Stimulated activated CD4-positive, alpha-beta T cell treated with anti-CD3 and anti-CD28 coated beads, Interleukin-12 subunit alpha, Interleukin-12 subunit beta, amount 100 ng/mL, for 48 hours (primary cell): ENCODE data around the gene STAT4.
A peak's percentile ranks its signal among the peaks of the same experiment; 100 is the strongest.

Source experiments
- DNase-seq, 3 donors: peaks; one replicate each; pipeline ENCODE4 v3.0.0-alpha.2; 2020; ENCODE audit warnings: low read depth in 2 of 3, low spot score in 1 of 3

Gene STAT4

GRCh38 chr2:191150600-191151330 is at the start of gene STAT4:
Gene STAT4, minus strand, starts transcription at chr2:191150994. Its CDS starts 2,791 bp downstream, at chr2:191148203.
- peak; percentile 74 to 79 (median 76) for DNase-seq

DNA sequence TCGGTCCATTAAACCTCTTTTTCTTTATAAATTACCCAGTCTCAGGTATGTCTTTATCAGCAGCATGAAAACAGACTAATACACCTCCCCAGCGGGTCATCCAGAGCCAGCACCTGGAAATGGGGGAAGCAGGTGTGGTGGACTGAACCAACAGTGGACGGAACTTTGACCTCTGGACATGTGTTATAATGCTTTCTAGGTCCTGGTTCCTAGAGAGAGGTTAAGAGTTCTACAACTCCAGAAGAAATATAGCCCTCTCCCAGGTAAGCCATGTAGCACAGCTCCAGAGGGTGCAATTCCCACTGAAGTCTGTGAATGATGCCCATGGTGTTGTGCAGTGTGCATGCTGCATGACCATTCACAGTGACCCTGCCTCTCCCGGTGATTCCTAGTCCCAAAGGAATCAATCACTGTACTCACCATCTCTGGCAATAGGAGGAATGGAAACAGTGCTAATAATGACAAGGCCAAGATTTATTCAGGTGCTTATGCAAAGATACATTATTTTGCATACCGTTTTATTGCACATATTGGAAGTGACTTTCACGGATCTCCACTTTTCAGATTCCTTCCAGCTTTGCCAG is 49.2 kb upstream of the STAT4 start:
- no peak for DNase-seq

DNA sequence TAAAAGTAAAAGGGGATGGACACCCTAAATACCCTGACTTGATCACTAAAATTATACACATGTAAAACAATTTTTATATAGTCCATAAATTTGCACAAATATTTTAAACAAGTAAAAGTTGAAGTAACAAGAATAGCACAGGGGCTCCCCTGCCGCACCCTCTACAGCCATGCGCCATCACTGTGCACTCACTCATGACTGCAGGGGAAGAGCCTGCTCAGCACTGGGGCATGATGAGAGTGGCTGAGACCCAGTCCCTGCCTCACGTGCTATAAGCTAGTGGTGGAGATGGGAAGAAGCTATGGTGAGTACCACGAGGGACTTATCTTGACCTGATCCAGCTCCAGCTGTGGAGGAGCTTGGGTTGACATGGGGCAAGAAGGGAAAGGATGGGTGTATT is 47.5 kb upstream of the STAT4 start:
- no peak for DNase-seq

GRCh38 chr2:191197096-191197495 is 46.3 kb upstream of the STAT4 start:
- no peak for DNase-seq

- DNase-seq: no peak
Measured at GRCh38 chr2:191195021-191195420, 44.2 kb upstream of the STAT4 start.

DNA sequence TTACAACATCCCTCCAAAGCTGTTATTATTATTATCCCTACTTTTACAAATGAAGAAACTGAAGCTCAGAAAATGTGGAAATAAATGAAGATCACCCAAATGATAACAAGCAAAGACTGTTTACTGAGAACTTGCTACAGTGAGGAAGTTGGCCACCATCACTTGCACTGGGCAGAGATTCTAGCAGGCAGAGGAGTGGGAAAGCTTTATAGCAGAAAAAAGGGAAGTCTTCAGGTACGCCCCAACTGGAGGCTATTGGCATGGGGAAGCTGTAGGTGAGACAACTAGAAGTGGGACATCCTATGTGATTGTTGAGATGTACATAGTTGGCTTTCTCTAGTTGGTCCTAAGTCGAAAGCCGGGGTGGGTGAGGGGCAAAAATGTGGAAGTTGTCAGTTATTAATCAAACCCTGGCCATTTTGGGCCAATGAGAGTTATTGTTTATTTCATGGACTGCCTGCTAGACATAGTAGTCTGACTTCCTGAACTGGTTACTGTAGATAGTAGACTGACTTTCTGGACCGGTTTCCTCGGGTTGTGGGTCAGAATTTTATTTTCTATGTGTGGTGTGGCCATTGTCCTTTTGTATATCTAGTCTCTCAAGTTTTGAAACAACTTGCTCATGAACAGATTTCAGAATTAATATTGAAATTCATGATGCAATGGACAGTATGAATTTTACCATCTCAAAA is 40.2 kb upstream of the STAT4 start:
- no peak for DNase-seq

DNA sequence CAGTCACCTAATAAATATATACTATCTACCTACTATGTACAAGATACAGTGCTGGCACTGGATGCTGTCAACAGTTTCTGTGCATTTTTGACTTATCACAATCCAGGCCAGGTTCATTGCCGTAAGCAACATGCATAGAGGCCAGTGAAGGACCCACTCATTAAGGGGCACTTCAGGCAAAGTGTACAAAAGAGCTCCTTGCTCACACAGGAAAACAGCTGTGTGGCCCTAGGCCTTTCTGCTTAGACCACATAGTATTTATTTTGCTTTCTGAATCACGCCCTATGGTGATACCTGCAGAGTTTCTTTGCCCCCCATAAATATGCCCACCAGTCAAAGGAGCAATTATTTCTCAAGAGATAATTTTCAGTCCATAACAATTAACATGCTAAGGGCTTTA is 39.6 kb upstream of the STAT4 start:
- DNase-seq: no peak

DNA sequence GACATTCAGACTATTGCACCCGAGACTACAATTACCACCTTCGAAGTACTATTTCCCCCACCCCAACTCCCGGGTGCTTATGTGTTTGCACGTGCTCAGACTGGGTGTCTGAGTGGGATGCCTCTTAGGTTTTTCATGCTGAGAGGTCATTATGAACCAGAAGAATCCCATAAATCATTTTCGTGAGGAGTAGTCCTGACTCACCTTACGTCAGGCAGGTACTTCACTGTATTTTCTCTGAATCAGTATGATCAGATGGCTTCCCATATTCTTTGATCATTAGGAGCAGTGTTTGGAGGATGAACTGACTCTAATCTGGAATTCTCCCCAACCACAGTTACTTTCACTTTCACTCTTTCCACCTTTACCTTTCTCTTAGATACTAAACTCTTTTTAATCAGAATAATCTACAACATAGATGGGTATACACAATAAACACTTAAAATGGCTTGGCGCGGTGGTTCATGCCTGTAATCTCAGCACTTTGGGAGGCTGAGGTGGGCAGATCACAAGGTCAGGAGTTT is 38.4 kb upstream of the STAT4 start:
- DNase-seq: no peak

- no peak for DNase-seq
Measured at GRCh38 chr2:191188550-191189093, 37.8 kb upstream of the STAT4 start.

DNA sequence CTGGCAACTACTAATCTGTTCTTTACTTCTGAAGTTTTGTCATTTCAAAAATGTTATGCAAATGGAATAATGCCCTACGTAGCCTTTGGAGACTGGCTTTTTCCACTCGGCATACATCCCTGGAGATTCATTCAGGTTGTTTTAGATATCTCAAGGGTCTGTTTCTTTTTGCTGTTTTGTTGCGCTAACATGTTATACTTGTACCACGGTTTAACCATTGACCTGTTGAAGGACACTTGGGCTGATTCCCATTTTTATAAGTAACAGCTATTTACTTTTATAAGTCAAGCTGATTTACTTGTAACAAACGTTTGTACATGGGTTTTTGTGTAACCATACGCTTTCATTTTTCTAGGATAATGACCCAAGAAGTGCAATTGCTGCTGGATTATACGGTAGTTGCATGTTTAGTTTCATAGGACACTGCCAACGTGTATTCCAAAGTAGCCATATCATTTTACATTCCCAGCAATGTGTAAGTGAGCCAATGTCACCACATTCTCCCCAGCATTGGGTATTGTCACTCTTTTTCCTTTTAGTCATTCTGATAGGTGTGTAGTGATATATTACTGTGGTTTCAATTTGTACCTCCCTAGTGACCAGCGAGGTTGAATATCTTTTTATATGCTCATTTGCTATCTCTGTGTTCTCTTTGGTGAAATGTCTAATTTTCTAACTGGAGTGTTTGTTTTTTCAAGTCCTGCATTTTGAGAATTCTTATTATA is 36.5 kb upstream of the STAT4 start:
- DNase-seq: no peak

- no peak for DNase-seq
Measured at GRCh38 chr2:191184457-191184856, 33.7 kb upstream of the STAT4 start.

GRCh38 chr2:191183516-191183915 is 32.7 kb upstream of the STAT4 start:
- DNase-seq: no peak

DNA sequence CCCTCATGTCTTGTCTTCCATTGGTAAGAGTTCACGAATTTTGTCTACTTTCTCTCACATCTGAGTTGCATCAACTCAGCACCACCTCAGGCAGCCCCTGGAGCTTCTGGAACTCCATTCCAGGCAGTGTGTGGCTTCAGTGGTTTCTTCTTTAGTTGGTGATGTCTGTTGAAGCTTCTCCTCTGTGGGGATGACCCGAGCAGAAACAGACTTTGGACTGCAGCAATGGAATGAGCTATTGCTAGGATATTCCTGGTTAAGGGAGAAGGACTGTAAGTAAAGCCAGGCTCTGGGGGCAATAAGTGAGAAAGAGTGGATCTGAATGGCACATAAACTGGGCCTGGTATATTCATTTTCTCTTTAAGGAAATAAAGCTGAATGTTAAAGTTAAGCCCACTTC is 32.3 kb upstream of the STAT4 start:
- DNase-seq: no peak

DNA sequence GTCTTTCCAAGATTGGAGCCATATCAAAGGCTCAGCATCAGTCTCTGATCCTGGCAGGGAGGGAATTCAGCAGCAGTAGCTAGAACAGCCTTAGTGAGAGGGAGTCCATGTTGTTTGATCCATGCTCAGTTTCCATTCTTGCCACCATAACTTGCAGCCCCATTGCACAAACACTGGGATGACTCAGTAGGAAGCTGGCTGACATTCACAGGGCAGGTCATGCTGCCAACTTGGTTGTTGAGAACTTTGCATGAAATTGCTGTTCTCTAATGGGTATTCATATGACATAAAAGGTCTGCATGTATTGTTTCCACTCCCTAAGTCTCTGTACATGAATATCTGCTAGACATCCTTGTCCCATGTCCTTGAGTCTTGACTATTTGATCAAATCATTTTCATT is 29.9 kb upstream of the STAT4 start:
- DNase-seq: no peak

GRCh38 chr2:191180276-191180675 is 29.5 kb upstream of the STAT4 start:
- DNase-seq: no peak

DNA sequence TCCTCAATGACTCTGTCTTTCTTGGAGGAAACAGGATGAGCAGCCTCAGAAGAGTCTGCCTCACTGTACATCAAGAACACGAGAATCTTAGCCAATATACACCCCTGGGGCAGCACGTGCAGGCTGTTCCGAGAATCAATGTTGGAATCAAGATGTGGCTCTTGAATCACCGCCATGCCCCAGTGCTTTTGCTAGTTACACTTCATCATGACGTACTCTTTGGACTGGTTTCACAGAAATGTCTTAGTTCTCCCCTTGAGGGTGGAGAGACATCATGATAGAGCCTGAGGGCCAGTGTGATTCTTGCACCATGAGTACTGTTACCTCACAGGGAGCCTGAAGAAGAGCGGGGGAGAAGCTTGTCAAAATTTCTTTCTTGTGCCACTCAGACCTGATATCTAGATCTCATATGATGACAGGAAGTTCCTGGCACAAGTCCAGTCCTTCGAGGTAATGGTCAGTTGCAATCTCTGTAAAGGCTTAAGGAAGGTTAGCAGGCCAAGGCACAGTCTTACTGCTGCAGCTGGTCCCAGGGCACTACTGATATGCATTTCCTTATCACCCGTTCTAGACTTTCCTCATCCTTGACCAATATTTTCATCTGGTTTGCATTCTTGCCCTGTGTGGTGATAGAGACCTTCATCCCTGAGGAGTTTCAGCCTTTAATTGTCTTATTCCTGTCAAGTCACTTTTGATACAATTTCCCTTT is 28.2 kb upstream of the STAT4 start:
- DNase-seq: no peak

DNA sequence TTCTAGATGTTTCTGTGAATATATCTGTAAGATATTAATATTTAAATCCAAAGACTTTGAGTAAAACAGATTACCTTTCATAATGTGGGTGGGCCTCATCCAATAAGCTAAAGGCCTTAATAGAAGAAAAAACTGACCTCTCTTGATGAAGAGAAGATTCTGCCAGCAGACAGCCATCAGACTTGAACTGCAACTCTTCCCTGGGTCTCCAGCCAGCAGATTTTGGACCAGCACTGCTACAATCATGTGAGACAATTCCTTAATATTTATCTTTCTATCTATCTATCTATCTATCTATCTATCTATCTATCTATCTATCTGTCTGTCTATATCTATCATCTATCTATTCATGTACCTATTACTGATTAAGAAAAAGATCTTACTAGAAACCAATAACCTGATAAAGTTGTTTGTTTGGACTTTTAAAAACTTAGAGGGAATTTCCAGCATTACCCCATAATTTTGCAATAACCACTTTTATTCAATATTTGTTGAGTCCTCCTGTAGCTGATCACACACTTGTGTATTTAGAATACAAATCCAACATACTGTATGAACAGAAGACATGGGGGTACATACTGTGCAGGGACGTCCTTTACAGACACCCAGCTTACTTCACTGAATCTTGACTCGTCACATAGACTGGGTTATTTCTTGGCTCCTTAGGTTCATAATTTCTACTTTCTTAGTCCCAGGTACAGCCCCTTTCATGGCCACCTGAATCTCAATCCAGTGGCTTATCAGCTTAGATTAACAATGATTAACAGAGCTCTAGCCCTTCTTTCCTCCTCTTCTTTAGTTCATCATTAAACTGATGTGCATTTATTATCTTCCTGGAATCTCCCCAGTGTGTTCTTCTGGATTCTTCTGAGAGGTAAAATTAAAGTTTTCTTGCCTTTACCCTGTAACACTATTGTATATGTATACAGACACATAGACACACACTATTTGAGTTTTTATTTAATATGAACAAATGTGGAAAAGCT is 27.2 kb upstream of the STAT4 start:
- DNase-seq: no peak

- DNase-seq: no peak
Measured at GRCh38 chr2:191176801-191177438, 26.1 kb upstream of the STAT4 start.

DNA sequence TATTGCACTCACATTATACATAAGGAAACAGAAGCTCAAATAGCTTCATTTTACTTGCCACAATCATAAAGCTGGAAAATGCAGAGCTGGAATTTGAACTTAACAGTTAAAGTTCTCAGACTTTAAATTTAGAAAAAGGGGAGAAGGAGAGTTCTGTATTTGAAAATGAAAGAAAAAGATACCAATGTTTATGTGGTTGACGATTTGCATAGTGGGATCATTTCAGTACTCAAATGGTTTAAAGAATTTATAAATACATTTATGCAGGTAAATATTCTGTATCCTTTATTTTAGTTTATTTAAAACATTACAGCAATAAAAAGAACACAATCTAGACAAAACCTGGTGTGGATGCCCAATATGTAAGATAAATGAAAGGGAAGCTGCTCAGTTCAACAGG is 25.5 kb upstream of the STAT4 start:
- DNase-seq: no peak
